HepG2 (cell line): ENCODE results near the gene PTH1R. TPM values are rescaled to one million over a fixed set of nuclear protein-coding genes. Genes with fewer than 3 reads are reported as not detected.

Experiments used
- ATAC-seq: fragments of 200-7000 bp; cut with Tn5 transposase; 3 replicates; pipeline ENCODE4 v1.9.1; 2020; ENCODE audit warnings: mild to moderate bottlenecking, moderate library complexity
- BruUV-seq: library from RNA; stranded (reverse); fragments of 400-500 nt; replicated peaks from 2 replicates; lab custom pipeline; 2021; lab: Mats Ljungman, UMichigan
- CTCF ChIA-PET: fragments of 300-600 bp; formaldehyde crosslinking; extraction: SDS; loops from one replicate; lab custom pipeline; 2021; ENCODE audit warnings: low total read pairs, inconsistent platforms, low intra/inter-chr PET ratio; lab: Yijun Ruan, JAX
- POLR2A ChIA-PET: fragments of 350-600 bp; sonication (Branson Sonifier 250); formaldehyde crosslinking; loops from one replicate; lab custom pipeline; 2020; ENCODE audit warnings: antibody characterized with exemption, inconsistent platforms; lab: Yijun Ruan, JAX
- DNase-seq: peaks from one replicate; pipeline ENCODE4 v3.0.0-alpha.2; 2015; ENCODE audit warnings: low spot score
- FAIRE-seq: peaks from 3 replicates; lab custom pipeline; 2011; peaks lifted over from hg19 to GRCh38; lab: Jason Lieb, UNC
- H2AFZ ChIP-seq: one replicate; pipeline ENCODE4 v1.6.1; 2011; ENCODE audit warnings: low read length, inconsistent platforms
- H3K27ac ChIP-seq: fragments of 300-600 bp; 3 replicates; pipeline ENCODE4 v1.8.0; 2011; ENCODE audit warnings: mixed run types, mild to moderate bottlenecking, mixed read lengths, low read length, inconsistent platforms; ENCODE audit not compliant: insufficient read depth; ENCODE audit errors: extremely low read length
- H3K27me3 ChIP-seq, 2 experiments: fragments of 200-600 bp in 1 of 2; 2 replicates in 1 of 2; 3 replicates in 1 of 2; pipeline versions ENCODE4 v1.6.0 to v1.8.0; 2011; ENCODE audit warnings: low read length in 2 of 2, mild to moderate bottlenecking in 2 of 2, moderate library complexity in 2 of 2, inconsistent platforms in 1 of 2; ENCODE audit not compliant: insufficient read depth in 2 of 2, control insufficient read depth in 1 of 2
- H3K36me3 ChIP-seq, 2 experiments: fragments of 200-600 bp in 1 of 2; replicated peaks in 1 of 2; 2 replicates in 1 of 2; 3 replicates in 1 of 2; pipeline versions ENCODE4 v1.5.1 to v1.8.0; 2011; ENCODE audit warnings: low read length in 2 of 2, inconsistent platforms in 1 of 2; ENCODE audit not compliant: insufficient read depth in 2 of 2, control insufficient read depth in 1 of 2
- H3K4me1 ChIP-seq: 2 replicates; pipeline ENCODE4 v1.5.1; 2012; ENCODE audit warnings: low read length, inconsistent platforms; ENCODE audit not compliant: insufficient read depth
- H3K4me2 ChIP-seq: 2 replicates; pipeline ENCODE4 v1.6.0; 2011; ENCODE audit warnings: low read depth, low read length, inconsistent platforms
- H3K4me3 ChIP-seq, 3 experiments: fragments of 200-600 bp in 1 of 3; sonication (generic), shearing (Covaris generic) in 1 of 3; replicated peaks in 1 of 3; 2 replicates each; pipeline ENCODE4 v1.5.1; 2011 to 2016; ENCODE audit warnings: low read length in 3 of 3, inconsistent platforms in 2 of 3, low read depth in 2 of 3, mild to moderate bottlenecking in 2 of 3, control low read depth in 1 of 3, mixed read lengths in 1 of 3; ENCODE audit not compliant: insufficient read depth in 1 of 3
- H3K79me2 ChIP-seq: one replicate; pipeline ENCODE4 v1.6.1; 2011; ENCODE audit warnings: low read length, inconsistent platforms; ENCODE audit not compliant: insufficient read depth
- H3K9ac ChIP-seq: 2 replicates; pipeline ENCODE4 v1.6.0; 2011; ENCODE audit warnings: mild to moderate bottlenecking, low read depth, low read length, inconsistent platforms; ENCODE audit not compliant: insufficient read depth
- H3K9me3 ChIP-seq: 2 replicates; pipeline ENCODE4 v1.5.1; 2012; ENCODE audit warnings: mild to moderate bottlenecking, low read length
- H4K20me1 ChIP-seq: 2 replicates; pipeline ENCODE4 v1.6.0; 2011; ENCODE audit warnings: inconsistent platforms, mild to moderate bottlenecking, low read length, moderate library complexity; ENCODE audit not compliant: insufficient read depth
- KLF6 ChIP-seq: IDR thresholded peaks from 2 replicates; pipeline ENCODE4 v1.8.0; 2016; ENCODE audit warnings: missing biosample characterization, missing genetic modification reagents
- MAX ChIP-seq: IDR thresholded peaks from 2 replicates; pipeline ENCODE4 v1.6.1; 2012; ENCODE audit warnings: inconsistent platforms
- ZFP37 ChIP-seq: sonication (generic); formaldehyde crosslinking; IDR thresholded peaks from 2 replicates; pipeline ENCODE4 v1.4.0; 2020; ENCODE audit warnings: missing genetic modification reagents, borderline replicate concordance
- ZNF362 ChIP-seq: sonication (generic); formaldehyde crosslinking; IDR thresholded peaks from 2 replicates; pipeline ENCODE4 v1.4.0; 2020; ENCODE audit warnings: missing genetic modification reagents, mild to moderate bottlenecking, borderline replicate concordance
- ZNF572 ChIP-seq: sonication (generic); formaldehyde crosslinking; IDR thresholded peaks from 2 replicates; pipeline ENCODE4 v1.5.1; 2020; ENCODE audit warnings: mild to moderate bottlenecking, missing genetic modification reagents
- ZNF639 ChIP-seq: conservative IDR thresholded peaks from 2 replicates; pipeline ENCODE4 v1.6.1; 2018; ENCODE audit warnings: missing genetic modification reagents
- WGBS: methylation state at CpG from one replicate; pipeline ENCODE4 v1.1.6; 2017; ENCODE audit warnings: low lambda C conversion rate; 5-methylcytosine and 5-hydroxymethylcytosine counted together
- in situ Hi-C: cut with HindIII; loops from 2 replicates; pipeline ENCODE4 v1.10.0; 2017; ENCODE audit warnings: low pct_unique_long_range_greater_than_20kb; ENCODE audit not compliant: extremely low pct_ligation_motif_present
- intact Hi-C: fragments of 100-400 bp; cut with micrococcal nuclease; formaldehyde crosslinking; loops from one replicate; pipeline ENCODE4 v1.10.0; 2022; ENCODE audit not compliant: unreplicated experiment
- polyA plus RNA-seq, 8 experiments: library from polyadenylated mRNA; depleted of rRNA in 3 of 8; stranded (reverse) in 7 of 8; unstranded in 1 of 8; fragments of >200 nt; fragmentation: Illumina TruSeq in 4 of 8; extraction: Trizol in 4 of 8; gene quantifications; 2 replicates each; pipeline versions ENCODE4 v1.2.1 to v1.2.3, GENCODE V29; 2011 to 2016; ENCODE audit warnings: low read depth in 4 of 8, missing spikeins in 1 of 8, mixed read lengths in 1 of 8; ENCODE audit not compliant: insufficient read depth in 1 of 8
- total RNA-seq, 5 experiments: library from RNA; depleted of rRNA; stranded (reverse); fragments of >200 nt; fragmentation: Illumina TruSeq; extraction: Trizol; gene quantifications; 2 replicates each; pipeline ENCODE4 v1.2.3, GENCODE V29; 2016; ENCODE audit warnings: low read depth in 1 of 5

Gene PTH1R
- total and polyA plus RNA-seq, 2 of the 13 experiments (the other 11 are each of a cell fraction or from before 2014, with no cell fraction given): not detected

GRCh38 chr3:46869440-46869839, 8.1 kb upstream of the PTH1R start (continued):
- no peak for TF ChIP-seq KLF6
- TF ChIP-seq MAX: 0 out of 2 replicates have a peak, but pooled peaks have one; percentile 36
- TF ChIP-seq ZNF362 (CRISPR knock-in tag): 0 out of 2 replicates have a peak, but pooled peaks have one; percentile 16
- TF ChIP-seq ZNF572: 0 out of 2 replicates have a peak, but pooled peaks have one; percentile 57
- no peak for TF ChIP-seq ZFP37 (CRISPR knock-in tag)

- in situ Hi-C loops: no loop called here
- POLR2A ChIA-PET: no interaction called here
Measured at GRCh38 chr3:46870651-46871050, 6.9 kb upstream of the PTH1R start.

More at GRCh38 chr3:46870651-46871050, 6.9 kb upstream of the PTH1R start:
- DNase-seq (no peak), ATAC-seq (no peak), FAIRE-seq (no peak)
- H3K36me3 ChIP-seq: no peaks in the 10 kb centered on the region
- no peak overlapping the region for H3K27ac ChIP-seq
- H3K4me3 ChIP-seq: no peak overlapping the region
- no peak overlapping the region for H3K4me2 ChIP-seq
- no peak overlapping the region for H2AFZ ChIP-seq
- no peak overlapping the region for H3K9ac ChIP-seq
- no peaks in the 10 kb centered on the region for H4K20me1 ChIP-seq
- intact Hi-C loops: no loop called here
- CTCF ChIA-PET: no interaction called here
- BruUV-seq: no TSS peak
- 44% methylated on average over 5 of the region's 5 CpGs for WGBS
- no peaks in the 10 kb centered on the region for H3K9me3 ChIP-seq
- H3K27me3 ChIP-seq: peaks cover 8 to 44% of the 10 kb centered on the region in 2 experiments; a peak in 4 of 5 replicates
- H3K4me1 ChIP-seq: peaks cover 32% of the 10 kb centered on the region
- no peaks in the 10 kb centered on the region for H3K79me2 ChIP-seq
- no peak for TF ChIP-seq ZNF639 (CRISPR knock-in tag)
